HL-60/S4 (cell line): ENCODE measurements around the gene GSAP.

ENCODE experiments used
- in situ Hi-C: fragments of 300-500 bp; cut with MboI; formaldehyde crosslinking; loops from 2 replicates; pipeline ENCODE4 v1.14.3; 2022; ENCODE audit warnings: low sequenced_read_pairs

The GSAP gene

DNA sequence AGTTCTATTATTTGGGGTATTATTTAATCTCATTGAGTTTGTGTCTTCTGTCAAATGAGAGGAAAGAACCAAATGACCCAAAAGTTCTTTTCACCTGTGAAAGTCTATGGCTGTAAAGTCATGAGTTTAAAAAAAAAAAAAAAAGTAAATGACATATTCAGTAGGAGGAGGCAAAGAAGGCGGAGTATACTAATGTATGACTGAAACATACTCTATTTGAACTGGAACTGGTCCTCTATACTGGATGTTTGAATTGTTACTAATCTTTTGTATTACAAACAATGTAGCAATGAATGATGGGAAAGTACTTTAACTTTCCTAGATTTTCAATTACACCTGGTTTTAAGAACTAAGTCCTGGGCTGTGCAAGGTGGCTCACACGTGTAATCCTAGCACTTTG, 24.9 kb upstream of the GSAP start:
- in situ Hi-C loops, result no loop called here

DNA sequence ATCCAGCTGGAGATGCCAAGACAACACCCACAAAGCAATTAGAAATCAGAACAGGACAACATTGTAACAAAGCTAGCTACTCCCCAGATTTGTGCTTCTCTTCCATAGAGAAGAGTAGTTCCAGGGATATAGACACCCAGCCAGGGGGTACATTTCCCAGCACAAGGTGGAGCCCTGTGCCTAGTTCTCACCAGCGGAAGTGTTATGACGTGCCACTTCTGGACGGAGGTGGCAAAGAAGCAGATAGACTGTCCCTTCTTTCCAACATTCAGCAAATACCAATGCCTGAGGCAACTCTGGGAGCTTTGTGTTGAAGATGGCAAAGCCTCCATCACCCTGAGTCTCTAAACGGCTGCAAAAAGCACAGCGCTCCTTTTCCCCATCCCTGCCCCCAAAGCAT, 23.4 kb upstream of the GSAP start:
- in situ Hi-C loops, result no loop called here

DNA sequence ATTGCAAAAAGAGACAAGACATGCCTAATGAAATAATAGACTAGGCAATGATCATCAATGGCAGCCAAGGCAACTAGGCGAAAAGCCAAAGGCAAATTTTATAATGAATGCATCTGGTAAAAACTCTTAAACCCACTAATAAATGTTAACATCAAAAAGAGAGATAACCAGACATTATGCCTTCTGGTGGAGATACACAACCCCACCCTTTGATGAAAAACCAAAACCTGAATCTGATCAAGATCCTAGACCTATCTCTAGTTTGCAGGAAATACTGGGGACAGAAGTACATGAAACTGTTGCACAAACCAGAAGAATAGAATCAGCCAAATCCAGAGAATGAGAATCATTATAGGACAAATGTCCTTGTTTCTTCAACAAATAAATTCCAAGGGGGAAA, 22.0 kb upstream of the GSAP start:
- in situ Hi-C loops, result no loop called here

DNA sequence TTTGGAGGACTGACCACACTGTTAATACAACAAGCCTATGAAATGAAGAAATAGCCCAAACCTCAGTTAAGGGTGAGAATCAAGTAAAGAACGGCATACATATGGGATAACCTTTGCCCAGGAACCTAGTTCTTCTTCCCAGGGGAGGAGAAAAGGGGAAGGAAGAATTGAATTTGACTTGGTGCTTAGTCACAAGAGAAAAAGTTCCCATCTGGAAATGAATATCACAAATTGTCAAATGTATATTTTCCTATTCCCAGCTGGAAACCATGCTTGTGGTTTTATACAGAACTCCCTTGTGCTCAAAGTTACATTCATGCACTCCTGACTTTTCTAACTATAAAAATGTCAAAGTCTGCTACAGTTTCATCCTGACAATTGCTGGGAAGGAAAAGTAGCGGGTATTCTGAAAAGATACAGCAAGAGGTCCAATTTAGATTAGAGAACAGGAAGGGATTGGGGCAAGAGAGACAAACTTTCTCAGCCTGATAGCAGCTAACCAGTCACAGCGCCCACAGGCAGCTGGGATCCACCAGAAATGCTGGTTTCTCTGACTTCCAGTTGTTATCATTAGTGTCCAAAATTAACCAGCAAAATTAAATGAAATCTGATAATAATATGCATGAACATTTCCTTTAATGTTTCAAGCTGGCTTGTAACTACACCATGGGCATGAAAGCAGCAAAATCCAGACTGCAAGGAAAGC, 18.6 kb upstream of the GSAP start:
- in situ Hi-C loops, result no loop called here

DNA sequence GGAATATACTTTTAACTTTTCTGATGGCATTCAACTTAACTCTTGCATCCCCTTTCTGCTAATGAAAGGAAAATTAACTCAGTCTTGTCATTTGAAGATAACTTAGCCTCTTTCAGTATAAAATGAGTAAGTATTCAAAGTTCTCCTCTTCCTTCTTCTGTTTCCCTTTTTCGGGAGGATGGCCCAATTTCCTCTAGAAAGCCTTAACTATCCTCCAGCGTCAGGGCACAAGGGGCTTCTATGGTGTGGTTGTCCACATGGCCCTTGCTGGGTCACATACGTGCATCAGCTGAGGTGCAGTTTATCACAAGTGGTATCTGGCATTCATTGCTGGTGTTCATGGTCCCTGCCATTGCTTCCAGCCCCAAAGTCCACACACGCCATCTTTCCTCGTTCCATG, 17.8 kb upstream of the GSAP start:
- in situ Hi-C loops, result no loop called here

DNA sequence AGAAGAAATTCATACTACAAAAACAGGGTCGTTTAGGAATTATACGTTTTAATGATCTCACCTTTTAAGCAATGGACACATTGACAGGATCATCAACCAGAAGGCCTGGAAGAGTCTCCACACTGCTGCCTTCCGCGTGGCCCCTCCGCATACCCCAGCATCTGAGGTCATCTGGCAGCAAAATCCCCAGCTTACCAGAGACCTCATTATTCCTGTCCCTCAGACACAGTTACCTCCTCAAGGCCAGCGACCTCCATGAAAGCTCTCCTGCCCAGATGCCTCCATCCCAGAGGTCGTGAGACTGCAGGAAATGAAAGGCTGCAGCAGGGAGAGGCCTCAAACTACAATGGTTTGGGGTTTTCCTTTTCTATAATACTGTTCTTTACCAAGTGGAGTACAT, 14.8 kb upstream of the GSAP start:
- in situ Hi-C loops, result no loop called here

DNA sequence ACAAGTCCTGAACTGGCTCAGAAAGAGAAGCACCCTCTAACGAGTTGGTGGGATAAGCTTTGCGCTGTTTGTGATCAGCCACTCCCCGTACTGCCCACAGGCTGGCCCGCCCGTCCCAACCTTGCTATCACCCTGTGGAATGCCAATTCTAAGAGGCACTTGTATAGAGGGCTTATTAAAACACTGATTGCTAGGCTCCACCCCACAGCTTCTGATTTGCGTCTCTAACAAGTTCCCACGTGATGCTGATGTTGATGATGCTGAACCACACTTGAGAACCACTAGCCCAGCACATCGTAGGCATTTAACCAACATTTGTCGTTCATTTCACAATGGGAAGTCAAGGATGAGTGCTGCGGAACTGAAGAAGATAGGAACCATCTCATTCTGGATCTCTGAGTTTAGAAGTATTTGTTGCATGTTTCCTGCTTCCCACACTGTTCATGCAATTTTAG, 12.7 kb upstream of the GSAP start:
- in situ Hi-C loops, result no loop called here

DNA sequence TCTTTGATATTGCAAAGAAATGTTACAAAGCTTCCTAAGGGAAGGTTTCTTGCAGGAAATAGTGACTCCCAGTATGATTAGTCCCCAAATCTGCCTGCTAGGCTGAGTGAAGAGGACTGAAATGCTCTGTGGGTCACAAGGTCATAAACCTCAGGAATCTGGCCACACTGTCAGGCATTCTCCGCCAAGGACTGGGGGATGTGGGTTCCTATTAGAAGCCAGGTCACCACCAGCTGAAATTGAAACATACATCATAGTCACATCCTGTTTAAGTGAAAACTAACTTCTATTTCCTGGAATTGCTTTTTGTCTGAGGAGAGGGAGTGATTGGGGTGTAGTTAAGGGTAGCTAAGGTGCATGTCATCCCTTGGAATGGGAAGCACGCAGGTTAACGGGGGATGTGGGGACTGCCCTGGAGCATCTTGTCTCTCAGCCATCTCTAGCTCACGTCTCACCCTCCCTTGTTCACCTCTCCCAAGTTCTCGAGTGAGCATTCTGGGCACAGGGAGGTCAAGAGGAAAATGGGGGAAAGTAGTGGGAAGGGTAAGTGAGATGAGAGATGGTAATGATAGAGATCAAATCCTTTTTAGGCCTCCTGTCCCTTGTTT, 12.0 kb upstream of the GSAP start:
- in situ Hi-C loops, result no loop called here

DNA sequence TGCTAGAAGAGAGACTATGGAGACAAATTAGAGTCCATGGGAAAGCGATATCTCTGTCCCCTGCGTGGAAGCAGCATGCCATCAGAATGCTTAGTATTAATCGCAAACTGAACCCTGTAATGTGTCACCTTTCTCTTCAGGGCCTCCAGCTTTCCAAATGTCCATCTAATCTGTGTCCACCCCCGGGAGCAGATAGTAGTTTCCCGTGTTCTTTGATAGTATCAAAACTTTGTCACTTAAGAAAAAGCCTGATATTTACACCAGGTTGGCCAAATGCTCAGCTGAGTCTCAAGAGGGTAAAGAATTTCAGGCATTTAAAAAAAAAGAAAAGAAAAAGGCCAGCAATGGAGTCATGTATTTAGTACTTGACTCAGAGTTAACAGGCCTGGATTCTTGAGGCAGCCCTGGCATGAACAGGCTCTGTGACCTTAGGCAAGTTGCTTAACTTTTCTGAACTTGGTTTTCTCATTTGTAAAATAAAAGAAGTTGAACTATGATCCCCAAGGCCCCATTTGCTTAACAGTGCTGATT, 10.4 kb upstream of the GSAP start:
- in situ Hi-C loops, result no loop called here

DNA sequence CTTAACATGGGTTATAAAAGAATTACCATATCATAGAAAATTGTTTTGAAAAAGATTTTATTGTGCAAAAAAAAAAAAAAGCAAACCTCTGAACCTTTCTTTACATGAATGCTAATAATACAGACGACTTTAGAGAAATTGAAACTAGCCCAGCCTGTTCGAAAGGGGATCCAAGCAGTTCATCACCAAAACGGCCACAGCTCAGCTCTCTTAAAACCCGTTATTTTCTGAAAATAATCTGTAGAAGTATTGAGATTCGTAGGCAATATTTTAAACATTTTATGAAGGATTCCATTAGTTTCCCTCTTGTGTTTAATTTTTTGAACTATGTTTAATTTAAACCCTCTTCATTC, 9.9 kb upstream of the GSAP start:
- in situ Hi-C loops, result no loop called here

DNA sequence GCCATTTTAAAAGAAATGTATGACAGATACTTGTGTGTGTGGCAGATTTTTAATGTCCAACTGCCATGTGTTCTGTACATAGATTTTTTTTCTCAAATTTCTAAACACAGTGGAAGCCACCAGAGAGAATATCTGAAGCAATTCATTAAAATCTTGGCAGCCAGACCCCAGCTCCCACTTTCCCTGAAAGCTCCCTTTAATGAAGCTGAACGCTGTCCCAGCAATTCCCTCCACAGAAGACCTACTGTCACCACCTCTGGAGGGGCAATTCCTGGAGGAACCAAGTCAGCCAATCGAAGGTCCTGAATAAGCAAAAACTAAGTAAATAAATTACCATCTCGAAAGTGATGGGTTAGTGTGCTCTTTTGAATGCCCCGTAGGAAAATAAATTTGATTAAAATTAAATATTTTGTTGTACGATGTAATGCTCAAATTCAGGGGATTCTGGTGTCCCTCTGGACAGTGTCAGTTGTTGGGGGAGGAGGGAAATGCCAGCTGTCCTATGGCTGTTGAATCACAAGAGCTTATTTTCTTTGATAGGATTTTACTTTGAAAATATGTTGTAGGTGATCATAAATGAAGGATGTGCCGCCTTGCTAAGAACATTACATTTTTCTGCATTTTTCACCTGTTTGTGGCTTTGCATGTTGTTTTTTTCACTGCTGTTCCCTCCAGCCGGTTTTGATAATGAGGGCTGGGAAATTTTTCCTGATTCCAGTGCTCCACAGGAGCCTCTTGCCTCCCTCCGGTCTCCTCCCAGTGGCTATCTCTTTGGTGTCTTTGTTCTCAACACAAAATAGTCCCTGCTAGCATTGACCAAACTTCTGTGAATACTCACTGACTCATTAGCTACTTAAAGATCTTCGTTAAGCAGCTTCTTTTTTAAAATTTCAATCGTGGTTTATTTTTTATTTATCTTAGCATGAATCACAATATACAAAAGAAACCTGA, 9.2 kb upstream of the GSAP start:
- in situ Hi-C loops, result no loop called here

DNA sequence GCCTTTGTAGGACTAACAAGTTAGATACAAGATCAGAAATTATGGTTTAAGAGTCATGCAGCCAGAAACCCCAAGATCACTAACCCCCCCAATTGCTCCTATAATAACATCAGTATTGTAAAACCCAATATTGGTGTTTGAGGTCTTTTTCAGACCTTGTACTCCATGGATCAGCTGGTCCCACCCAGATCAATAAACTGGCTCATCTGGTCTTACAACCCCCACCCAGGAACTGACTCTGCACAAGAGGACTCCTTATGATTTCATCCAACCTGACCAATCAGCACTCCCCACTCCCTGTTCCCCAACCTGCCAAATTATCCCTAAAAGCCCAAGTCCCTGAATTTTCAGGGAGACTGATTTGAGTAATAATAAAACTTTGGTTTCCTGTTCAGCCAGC, 6.4 kb upstream of the GSAP start:
- in situ Hi-C loops, result no loop called here

DNA sequence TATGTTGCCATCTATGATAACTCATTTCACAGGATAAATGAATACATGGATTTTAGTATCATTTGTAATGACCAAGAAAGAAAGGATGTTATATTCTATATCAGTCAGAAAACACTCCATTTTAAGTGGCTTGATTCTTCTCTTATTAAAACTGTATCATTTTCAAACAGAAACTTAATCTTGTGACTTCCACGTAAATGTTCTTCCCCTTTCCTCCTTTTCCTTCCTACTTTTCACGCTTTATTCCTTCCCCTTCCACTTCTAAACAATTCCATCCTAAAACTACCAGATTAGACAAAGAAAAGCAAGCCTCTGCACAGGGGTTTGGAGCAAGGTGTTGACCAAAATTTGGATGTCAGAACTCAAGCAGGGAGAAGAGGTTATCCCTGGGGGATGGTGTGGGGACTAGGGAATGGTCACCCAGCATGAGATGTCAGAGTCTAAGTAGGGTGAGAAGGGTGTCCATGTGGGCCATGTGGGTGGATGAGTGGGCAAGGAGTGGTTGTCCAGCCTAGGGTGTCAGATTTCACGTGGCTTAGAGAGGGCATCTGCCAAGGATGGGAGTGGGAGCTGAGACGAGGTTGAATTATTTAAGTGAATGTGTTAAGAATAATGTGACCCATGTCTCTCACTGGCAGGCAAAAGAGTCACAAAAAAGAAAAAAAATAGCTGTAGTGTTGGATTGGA, 5.0 kb upstream of the GSAP start:
- in situ Hi-C loops, result no loop called here

DNA sequence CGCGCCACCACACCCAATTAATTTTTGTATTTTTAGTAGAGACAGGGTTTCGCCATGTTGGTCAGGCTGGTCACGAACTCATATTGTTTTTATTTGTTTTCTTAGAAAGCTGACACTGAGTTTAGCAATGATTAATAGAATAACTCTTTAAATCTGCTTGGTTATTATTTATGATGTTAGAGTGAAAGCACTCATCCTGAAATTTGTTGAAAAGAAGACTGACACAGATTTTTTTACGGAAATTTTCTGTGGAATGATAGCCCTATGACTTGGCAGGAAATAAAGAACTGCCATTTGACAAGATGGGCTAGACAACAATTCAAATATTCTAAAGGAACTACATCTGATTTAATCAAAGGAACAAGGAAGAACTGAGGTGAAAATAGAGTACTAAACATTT, 4.3 kb upstream of the GSAP start:
- in situ Hi-C loops, result no loop called here

DNA sequence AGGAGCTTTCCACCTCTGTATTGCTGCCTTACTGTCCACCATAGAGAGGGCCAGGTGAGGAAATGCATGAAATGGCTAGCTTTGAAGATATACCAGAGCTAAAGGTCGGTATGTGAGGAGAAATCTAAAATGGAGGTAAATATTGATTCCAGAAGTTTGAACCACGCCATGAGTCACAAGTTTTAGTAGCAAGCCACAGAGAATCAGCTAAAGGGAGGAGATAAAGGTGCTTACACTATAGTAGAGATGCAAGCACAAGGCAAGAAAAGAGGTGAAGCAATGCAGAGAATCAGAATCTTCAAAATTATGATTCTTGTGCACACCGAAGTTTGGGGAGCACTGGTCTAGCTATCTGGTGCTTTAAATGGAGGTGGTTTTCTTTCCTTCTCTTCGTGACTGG, 3.0 kb upstream of the GSAP start:
- in situ Hi-C loops, result no loop called here

DNA sequence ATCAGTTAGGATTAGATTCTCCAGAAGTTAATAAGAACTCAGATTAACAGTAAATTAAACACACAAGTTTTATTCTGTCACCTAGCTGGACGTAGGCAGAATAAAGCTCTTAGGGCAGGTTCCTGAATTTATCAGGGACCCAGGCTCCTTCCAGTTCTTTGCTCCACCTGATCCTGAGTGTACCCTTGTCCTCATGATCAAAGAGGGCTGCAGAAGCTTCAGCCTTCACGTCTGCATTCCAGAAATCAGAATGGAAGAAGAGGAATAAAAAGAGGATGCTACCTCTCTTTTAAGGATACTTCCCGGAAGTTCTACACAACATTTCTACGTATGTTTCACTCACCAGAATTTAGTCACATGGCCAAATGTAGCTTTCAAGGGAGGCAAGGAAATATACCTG, 1.7 kb upstream of the GSAP start:
- in situ Hi-C loops, result no loop called here

DNA sequence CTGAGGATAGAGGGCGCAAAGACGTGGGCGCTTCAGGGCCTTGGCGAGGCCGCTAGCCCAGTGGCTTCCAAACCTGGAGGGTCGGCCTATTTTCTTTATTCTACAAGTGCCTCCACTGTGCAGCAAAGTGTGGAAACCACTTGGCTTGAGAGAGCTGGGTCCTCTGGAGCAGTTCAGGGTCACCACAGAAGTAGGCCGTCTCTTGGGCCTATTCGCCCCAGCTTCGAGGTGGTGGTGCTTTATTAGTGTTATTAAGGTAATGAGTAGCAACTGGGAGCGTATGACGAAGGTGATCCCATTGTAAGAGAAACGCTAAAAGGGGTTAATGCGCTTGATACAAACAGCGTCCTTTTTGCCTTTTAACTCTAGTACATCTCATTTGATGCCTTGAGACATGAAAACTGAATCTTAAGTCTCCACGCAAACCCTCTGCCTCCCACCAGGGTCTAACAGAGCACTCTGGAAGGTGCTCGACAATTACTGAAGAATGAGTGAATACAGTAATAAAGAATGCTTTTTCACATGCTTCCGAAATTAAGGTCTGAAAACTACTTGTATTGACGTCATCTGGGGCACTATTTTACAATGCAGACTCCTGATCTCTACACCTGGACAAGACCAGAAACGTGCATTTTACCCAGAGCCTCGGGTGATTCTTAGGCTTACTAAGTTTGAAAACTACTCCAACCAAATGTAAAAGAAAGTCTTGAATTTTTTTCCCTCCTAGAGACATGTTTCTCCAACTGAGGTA, 647 bp upstream of the GSAP start:
- in situ Hi-C loops, result no loop called here

DNA sequence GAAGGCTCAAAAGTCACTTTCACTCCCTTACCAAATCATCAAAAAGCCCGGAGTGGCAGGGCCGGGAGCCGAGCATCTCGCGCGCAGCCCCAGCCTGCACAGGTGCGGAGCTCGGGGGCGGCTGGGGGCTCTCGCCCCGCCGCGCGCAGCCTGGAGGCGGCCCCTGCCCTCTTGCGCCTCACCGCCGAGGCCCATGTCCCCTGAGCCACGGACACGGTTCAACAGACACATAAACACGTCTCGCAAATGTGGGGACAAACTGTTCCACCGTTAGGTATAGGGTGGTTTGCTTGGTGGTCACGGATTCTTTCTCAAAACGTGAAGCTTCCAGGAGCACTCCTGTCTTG, 700 bp downstream of the GSAP start:
- in situ Hi-C loops, result no loop called here

DNA sequence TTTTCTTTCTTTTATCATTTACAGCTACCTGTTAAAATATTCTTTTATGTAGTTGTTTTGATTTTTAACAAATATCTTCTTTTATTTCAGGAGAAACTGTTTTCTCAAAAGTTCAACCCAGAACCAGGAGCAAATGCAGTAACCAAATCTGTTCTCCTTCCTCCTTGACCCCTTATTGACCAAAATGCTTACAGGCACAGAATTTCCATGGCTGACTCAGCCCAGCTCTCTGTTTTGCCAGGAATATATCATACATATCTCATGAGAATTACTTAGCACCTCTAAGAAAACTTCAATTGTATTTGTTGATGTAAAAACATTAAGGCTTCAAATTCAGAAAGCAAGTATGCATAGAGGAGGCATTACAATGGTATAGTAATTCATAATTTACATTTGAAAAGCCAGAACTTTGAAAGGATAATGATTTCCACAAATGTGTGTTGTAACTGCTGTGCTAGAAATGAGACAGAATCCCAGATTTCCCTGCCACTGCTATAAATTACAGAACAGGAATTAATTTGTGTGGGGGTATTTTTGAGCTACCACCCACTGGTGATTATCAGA, 2.2 kb downstream of the GSAP start:
- in situ Hi-C loops, result no loop called here

DNA sequence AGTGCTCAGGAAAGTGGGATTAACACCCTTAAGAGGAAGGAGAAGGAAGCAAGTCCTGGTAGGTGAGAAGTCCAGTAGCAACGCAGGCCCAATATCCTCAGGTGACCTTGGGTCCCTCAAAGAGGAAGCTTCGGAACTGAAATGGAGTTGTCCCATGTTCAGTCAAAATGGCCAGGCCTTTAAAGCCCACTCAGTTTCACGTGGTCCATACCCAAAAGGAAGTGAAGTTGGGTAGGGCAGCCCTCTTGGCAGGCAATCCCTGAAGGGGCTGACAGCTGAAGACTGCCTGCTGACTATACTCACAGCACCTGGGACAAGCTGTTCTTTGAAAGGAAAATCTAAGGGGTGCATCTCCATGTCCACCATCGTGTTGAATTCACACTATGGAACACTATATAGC, 3.0 kb downstream of the GSAP start:
- in situ Hi-C loops, result no loop called here
